ENCODE data around the gene PDE8A. TPM values are rescaled to one million over a fixed set of nuclear protein-coding genes. Genes with fewer than 3 reads are reported as not detected.

The PDE8A gene
- total RNA-seq, 1 experiment from 2014 or later = 32.0 TPM

DNA sequence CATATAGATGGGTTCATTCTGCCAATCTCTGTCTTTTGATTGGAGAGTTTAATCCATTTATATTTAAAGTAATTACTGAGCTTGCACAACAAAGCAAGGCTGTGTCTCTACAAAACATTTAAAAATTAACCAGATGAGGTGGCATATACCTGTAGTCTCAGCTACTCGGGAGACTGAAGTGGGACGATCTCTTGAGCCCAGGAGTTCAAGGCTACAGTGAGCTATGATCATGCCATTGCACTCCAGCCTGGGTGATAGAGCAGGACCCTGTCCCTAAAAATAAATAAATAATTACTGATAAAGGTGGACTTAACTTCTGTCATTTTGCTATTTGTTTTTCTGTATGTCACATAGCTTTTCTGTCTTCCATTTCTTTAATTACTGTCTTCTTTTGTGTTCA lies 78.1 kb downstream of the PDE8A start:
- TF ChIP-seq, protein P1, sequence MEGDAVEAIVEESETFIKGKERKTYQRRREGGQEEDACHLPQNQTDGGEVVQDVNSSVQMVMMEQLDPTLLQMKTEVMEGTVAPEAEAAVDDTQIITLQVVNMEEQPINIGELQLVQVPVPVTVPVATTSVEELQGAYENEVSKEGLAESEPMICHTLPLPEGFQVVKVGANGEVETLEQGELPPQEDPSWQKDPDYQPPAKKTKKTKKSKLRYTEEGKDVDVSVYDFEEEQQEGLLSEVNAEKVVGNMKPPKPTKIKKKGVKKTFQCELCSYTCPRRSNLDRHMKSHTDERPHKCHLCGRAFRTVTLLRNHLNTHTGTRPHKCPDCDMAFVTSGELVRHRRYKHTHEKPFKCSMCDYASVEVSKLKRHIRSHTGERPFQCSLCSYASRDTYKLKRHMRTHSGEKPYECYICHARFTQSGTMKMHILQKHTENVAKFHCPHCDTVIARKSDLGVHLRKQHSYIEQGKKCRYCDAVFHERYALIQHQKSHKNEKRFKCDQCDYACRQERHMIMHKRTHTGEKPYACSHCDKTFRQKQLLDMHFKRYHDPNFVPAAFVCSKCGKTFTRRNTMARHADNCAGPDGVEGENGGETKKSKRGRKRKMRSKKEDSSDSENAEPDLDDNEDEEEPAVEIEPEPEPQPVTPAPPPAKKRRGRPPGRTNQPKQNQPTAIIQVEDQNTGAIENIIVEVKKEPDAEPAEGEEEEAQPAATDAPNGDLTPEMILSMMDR (IDR thresholded peaks at IDR 0.05; ENCODE audit: insufficient read depth in 1 of 2, low read depth in 1 of 2, low read length in 1 of 2, severe bottlenecking in 1 of 2, unreplicated experiment in 1 of 2) = no peak
- intact Hi-C loops (cut with micrococcal nuclease; ENCODE audit: unreplicated experiment) = no loop called here
- Mint-ChIP-seq H3K27ac (ENCODE audit: unreplicated experiment) (no peak overlapping the region), H3K4me3 (ENCODE audit: unreplicated experiment) (no peak overlapping the region), H3K27me3 (ENCODE audit: insufficient read depth, unreplicated experiment) (no peaks in the 10 kb centered on the region), H3K9me3 (ENCODE audit: unreplicated experiment) (peaks cover 14% of the 10 kb centered on the region), H3K36me3 (ENCODE audit: insufficient read depth, unreplicated experiment) (peaks cover 5% of the 10 kb centered on the region), H3K4me1 (ENCODE audit: low read depth, unreplicated experiment) (no peaks in the 10 kb centered on the region)
- BruUV-seq (replicated peaks) = no TSS peak
- H3K4me3 ChIP-seq (ENCODE audit: low read depth, low read length) = no peak overlapping the region
- H3K27me3 ChIP-seq (replicated peaks; ENCODE audit: control insufficient read depth, insufficient read depth, low read length) = no peaks in the 10 kb centered on the region
- DNase-seq = no peak
- no peaks in the 10 kb centered on the region for H3K4me1 ChIP-seq
- POLR2A ChIA-PET = no interaction called here
- CTCF ChIA-PET = no interaction called here
- H3K36me3 ChIP-seq (ENCODE audit: control insufficient read depth, insufficient read depth, low read length) = no peaks in the 10 kb centered on the region
- H3K9me3 ChIP-seq = no peaks in the 10 kb centered on the region

DNA sequence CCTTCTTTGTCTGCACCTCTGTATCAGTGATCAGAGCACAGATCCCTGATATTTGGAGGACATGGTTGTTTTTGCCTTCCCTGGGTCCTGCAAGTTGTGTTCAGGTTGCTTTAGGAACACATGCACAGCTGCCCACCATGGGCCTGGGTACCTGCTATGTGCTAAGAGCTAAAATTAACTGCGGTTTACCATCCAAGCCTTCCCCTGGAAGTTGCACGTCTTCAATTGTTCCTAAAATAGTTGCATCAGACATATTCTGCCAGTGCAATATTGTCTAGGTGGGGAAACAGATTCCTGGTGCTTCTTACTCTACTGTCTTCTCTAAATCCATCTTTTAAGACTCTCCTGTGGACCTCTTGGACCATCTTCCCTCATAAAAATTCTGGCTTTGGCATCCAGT lies 80.9 kb downstream of the PDE8A start:
- intact Hi-C loops (cut with micrococcal nuclease; ENCODE audit: unreplicated experiment) = no loop called here
- H3K4me1 Mint-ChIP-seq (ENCODE audit: low read depth, unreplicated experiment) = no peaks in the 10 kb centered on the region
- CTCF ChIA-PET = no interaction called here
- POLR2A ChIA-PET = no interaction called here
- no peaks in the 10 kb centered on the region for H3K36me3 ChIP-seq (ENCODE audit: control insufficient read depth, insufficient read depth, low read length)
- H3K36me3 Mint-ChIP-seq (ENCODE audit: insufficient read depth, unreplicated experiment) = peaks cover 5% of the 10 kb centered on the region
- TF ChIP-seq, protein P1 (IDR thresholded peaks at IDR 0.05; ENCODE audit: insufficient read depth in 1 of 2, low read depth in 1 of 2, low read length in 1 of 2, severe bottlenecking in 1 of 2, unreplicated experiment in 1 of 2) = no peak
- peaks cover 14% of the 10 kb centered on the region for H3K9me3 Mint-ChIP-seq (ENCODE audit: unreplicated experiment)
- no peak for DNase-seq
- no peaks in the 10 kb centered on the region for H3K27me3 Mint-ChIP-seq (ENCODE audit: insufficient read depth, unreplicated experiment)
- H3K9me3 ChIP-seq = no peaks in the 10 kb centered on the region
- H3K4me1 ChIP-seq = no peaks in the 10 kb centered on the region
- no peak overlapping the region for H3K4me3 Mint-ChIP-seq (ENCODE audit: unreplicated experiment)
- H3K27me3 ChIP-seq (replicated peaks; ENCODE audit: control insufficient read depth, insufficient read depth, low read length) = no peaks in the 10 kb centered on the region
- H3K27ac Mint-ChIP-seq (ENCODE audit: unreplicated experiment) = no peak overlapping the region
- H3K4me3 ChIP-seq (ENCODE audit: low read depth, low read length) = no peak overlapping the region
- no TSS peak for BruUV-seq (replicated peaks)

DNA sequence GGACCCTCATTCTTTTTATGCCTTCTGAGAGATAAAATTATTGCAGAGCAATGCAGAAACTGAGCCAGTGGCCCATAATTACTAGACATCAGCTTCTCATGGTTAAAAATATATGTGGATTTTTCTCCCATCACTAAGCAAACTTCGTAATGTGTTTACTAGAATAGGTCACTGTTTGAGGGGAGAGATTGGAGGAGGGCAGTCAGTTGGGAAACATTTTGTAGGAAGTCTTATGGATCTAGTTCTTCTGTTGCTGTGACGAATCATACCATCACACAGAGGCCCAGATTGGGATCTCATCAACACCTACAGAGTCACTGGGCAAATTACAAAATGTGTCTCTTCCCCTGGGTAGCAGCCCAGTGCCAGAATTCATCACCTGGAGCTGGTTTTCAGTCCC lies 81.4 kb downstream of the PDE8A start:
- DNase-seq = no peak
- ChIA-PET POLR2A (no interaction called here), CTCF (no interaction called here)
- intact Hi-C loops (cut with micrococcal nuclease; ENCODE audit: unreplicated experiment) = no loop called here
- Histone ChIP-seq H3K27me3 (replicated peaks; ENCODE audit: control insufficient read depth, insufficient read depth, low read length) (no peaks in the 10 kb centered on the region), H3K4me3 (ENCODE audit: low read depth, low read length) (no peak overlapping the region), H3K9me3 (no peaks in the 10 kb centered on the region), H3K4me1 (no peaks in the 10 kb centered on the region), H3K36me3 (ENCODE audit: control insufficient read depth, insufficient read depth, low read length) (no peaks in the 10 kb centered on the region)
- Mint-ChIP-seq H3K36me3 (ENCODE audit: insufficient read depth, unreplicated experiment) (peaks cover 11% of the 10 kb centered on the region), H3K4me1 (ENCODE audit: low read depth, unreplicated experiment) (no peaks in the 10 kb centered on the region), H3K9me3 (ENCODE audit: unreplicated experiment) (peaks cover 14% of the 10 kb centered on the region), H3K4me3 (ENCODE audit: unreplicated experiment) (no peak overlapping the region), H3K27ac (ENCODE audit: unreplicated experiment) (no peak overlapping the region), H3K27me3 (ENCODE audit: insufficient read depth, unreplicated experiment) (no peaks in the 10 kb centered on the region)
- no TSS peak for BruUV-seq (replicated peaks)
- TF ChIP-seq, protein P1 (IDR thresholded peaks at IDR 0.05; ENCODE audit: insufficient read depth in 1 of 2, low read depth in 1 of 2, low read length in 1 of 2, severe bottlenecking in 1 of 2, unreplicated experiment in 1 of 2) = no peak
